IMR-90 (cell line): ENCODE data around the gene SLC30A7. TPM values are rescaled to one million over a fixed set of nuclear protein-coding genes. Genes with fewer than 3 reads are reported as not detected.

Source experiments
- ATAC-seq: fragments of 200-7000 bp; cut with Tn5 transposase; 2 replicates; pipeline ENCODE4 v1.9.1; 2020; ENCODE audit warnings: low read depth, mild to moderate bottlenecking, moderate library complexity
- BruUV-seq: library from RNA; stranded (reverse); fragments of 400-500 nt; replicated peaks from 2 replicates; lab custom pipeline; 2021; lab: Mats Ljungman, UMichigan
- CTCF ChIA-PET: fragments of 300-600 bp; formaldehyde crosslinking; extraction: SDS; loops from one replicate; lab custom pipeline; 2021; ENCODE audit warnings: antibody characterized with exemption; lab: Yijun Ruan, JAX
- POLR2A ChIA-PET: fragments of 300-600 bp; sonication (Branson Sonifier 250); formaldehyde crosslinking; loops from one replicate; lab custom pipeline; 2022; ENCODE audit warnings: antibody characterized with exemption; ENCODE audit not compliant: unreplicated experiment; lab: Charles Lee
- DNase-seq: peaks from one replicate; pipeline ENCODE4 v3.0.0; 2013
- H2AFZ ChIP-seq: replicated peaks from 2 replicates; pipeline ENCODE3; 2013; ENCODE audit warnings: low read length, mild to moderate bottlenecking; ENCODE audit not compliant: poor library complexity
- H2AK5ac ChIP-seq: 2 replicates; pipeline ENCODE4 v1.6.1; 2013; ENCODE audit warnings: low read depth, low read length, inconsistent platforms
- H2AK9ac ChIP-seq: replicated peaks from 2 replicates; pipeline ENCODE3; 2013; ENCODE audit warnings: mild to moderate bottlenecking, low read depth, low read length, moderate library complexity; ENCODE audit not compliant: poor library complexity
- H2BK120ac ChIP-seq: 2 replicates; pipeline ENCODE4 v1.6.1; 2013; ENCODE audit warnings: low read depth, low read length, inconsistent platforms
- H2BK15ac ChIP-seq: 3 replicates; pipeline ENCODE4 v1.6.1; 2013; ENCODE audit warnings: low read depth, low read length, inconsistent platforms
- H2BK20ac ChIP-seq: 2 replicates; pipeline ENCODE4 v1.6.1; 2013; ENCODE audit warnings: low read depth, mild to moderate bottlenecking, inconsistent platforms, low read length, moderate library complexity
- H2BK5ac ChIP-seq: 2 replicates; pipeline ENCODE4 v1.6.1; 2013; ENCODE audit warnings: mild to moderate bottlenecking, low read depth, low read length, inconsistent platforms; ENCODE audit not compliant: poor library complexity, severe bottlenecking
- H3K14ac ChIP-seq: replicated peaks from 2 replicates; pipeline ENCODE4 v1.6.1; 2013; ENCODE audit warnings: low read depth, low read length, inconsistent platforms
- H3K18ac ChIP-seq: 2 replicates; pipeline ENCODE4 v1.6.1; 2013; ENCODE audit warnings: low read depth, low read length, control low read depth
- H3K23ac ChIP-seq: 2 replicates; pipeline ENCODE4 v1.6.1; 2013; ENCODE audit warnings: low read depth, low read length, inconsistent platforms
- H3K27ac ChIP-seq: 2 replicates; pipeline ENCODE4 v1.5.1; 2013; ENCODE audit warnings: mild to moderate bottlenecking, control low read depth, low read length; ENCODE audit not compliant: insufficient read depth
- H3K27me3 ChIP-seq: 2 replicates; pipeline ENCODE4 v1.6.1; 2013; ENCODE audit warnings: low read length; ENCODE audit not compliant: control insufficient read depth, insufficient read depth
- H3K36me3 ChIP-seq: 2 replicates; pipeline ENCODE4 v1.6.1; 2013; ENCODE audit warnings: low read length, mixed read lengths; ENCODE audit not compliant: control insufficient read depth, insufficient read depth
- H3K4ac ChIP-seq: 2 replicates; pipeline ENCODE4 v1.6.1; 2013; ENCODE audit warnings: low read depth, low read length, inconsistent platforms
- H3K4me1 ChIP-seq: 2 replicates; pipeline ENCODE4 v1.6.1; 2013; ENCODE audit warnings: low read length, mixed read lengths; ENCODE audit not compliant: control insufficient read depth, insufficient read depth
- H3K4me2 ChIP-seq: 2 replicates; pipeline ENCODE4 v1.6.1; 2013; ENCODE audit warnings: low read depth, mild to moderate bottlenecking, control low read depth, low read length, moderate library complexity
- H3K4me3 ChIP-seq: 2 replicates; pipeline ENCODE4 v1.5.1; 2013; ENCODE audit warnings: low read depth, mild to moderate bottlenecking, control low read depth, low read length, moderate library complexity; ENCODE audit not compliant: insufficient read depth
- H3K56ac ChIP-seq: 2 replicates; pipeline ENCODE4 v1.6.1; 2013; ENCODE audit warnings: low read length, inconsistent platforms; ENCODE audit not compliant: insufficient read depth; ENCODE audit errors: extremely low read depth
- H3K79me1 ChIP-seq, 2 experiments: 2 replicates each; pipeline ENCODE4 v1.6.1; 2013; ENCODE audit warnings: low read length in 2 of 2, inconsistent platforms in 1 of 2, low read depth in 1 of 2
- H3K9ac ChIP-seq: 2 replicates; pipeline ENCODE4 v1.6.1; 2013; ENCODE audit warnings: low read depth, low read length, control low read depth
- H3K9me1 ChIP-seq: 2 replicates; pipeline ENCODE4 v1.6.1; 2013; ENCODE audit warnings: low read length, inconsistent platforms; ENCODE audit not compliant: insufficient read depth
- H3K9me3 ChIP-seq: 2 replicates; pipeline ENCODE4 v1.6.1; 2013; ENCODE audit warnings: low read length; ENCODE audit not compliant: control insufficient read depth, insufficient read depth
- H4K20me1 ChIP-seq: 2 replicates; pipeline ENCODE4 v1.6.1; 2013; ENCODE audit warnings: low read length, inconsistent platforms; ENCODE audit not compliant: insufficient read depth
- H4K5ac ChIP-seq: 2 replicates; pipeline ENCODE4 v1.6.1; 2013; ENCODE audit warnings: mild to moderate bottlenecking, low read depth, low read length, control low read depth
- H4K8ac ChIP-seq, 2 experiments: 2 replicates each; pipeline ENCODE4 v1.6.1; 2013; ENCODE audit warnings: low read depth in 2 of 2, low read length in 2 of 2, control low read depth in 1 of 2, inconsistent platforms in 1 of 2
- H4K91ac ChIP-seq: 2 replicates; pipeline ENCODE4 v1.6.1; 2013; ENCODE audit warnings: low read depth, low read length, inconsistent platforms; ENCODE audit not compliant: insufficient read depth
- CEBPB ChIP-seq: IDR thresholded peaks from 2 replicates; pipeline ENCODE4 v1.6.1; 2012; ENCODE audit warnings: low read depth, low read length, improper control_type of control experiment
- CHD1 ChIP-seq: IDR thresholded peaks from 2 replicates; pipeline ENCODE4 v1.6.1; 2012; ENCODE audit warnings: low read depth, low read length, improper control_type of control experiment
- FOS ChIP-seq: fragments of 150-350 bp; IDR thresholded peaks from 2 replicates; pipeline ENCODE4 v1.6.1; 2016; ENCODE audit warnings: low read depth, low read length
- MAZ ChIP-seq: IDR thresholded peaks from 2 replicates; pipeline ENCODE4 v1.6.1; 2012; ENCODE audit warnings: low read depth, mild to moderate bottlenecking, low read length, improper control_type of control experiment, moderate library complexity, borderline replicate concordance
- NFE2L2 ChIP-seq: fragments of 150-350 bp; IDR thresholded peaks from 2 replicates; pipeline ENCODE4 v1.6.1; 2016; ENCODE audit warnings: low read depth, mild to moderate bottlenecking, low read length
- POLR2A ChIP-seq: IDR thresholded peaks from 2 replicates; pipeline ENCODE4 v1.6.1; 2012; ENCODE audit warnings: mild to moderate bottlenecking, low read depth, low read length
- RCOR1 ChIP-seq: IDR thresholded peaks from 2 replicates; pipeline ENCODE4 v1.6.1; 2012; ENCODE audit warnings: mild to moderate bottlenecking, low read length, improper control_type of control experiment; ENCODE audit not compliant: insufficient replicate concordance
- RFX5 ChIP-seq: IDR thresholded peaks from 2 replicates; pipeline ENCODE4 v1.8.0; 2012; ENCODE audit warnings: low read depth, mild to moderate bottlenecking, low read length, moderate library complexity
- SMC3 ChIP-seq: fragments of 150-350 bp; IDR thresholded peaks from 2 replicates; pipeline ENCODE4 v1.6.1; 2016; ENCODE audit warnings: low read depth, mild to moderate bottlenecking, antibody characterized with exemption, low read length, moderate library complexity
- WGBS, 2 experiments: methylation state at CpG; one replicate each; pipeline versions ENCODE4 v1.1.5 to v1.1.7; 2013; ENCODE audit warnings: missing lambda C conversion rate in 2 of 2; ENCODE audit not compliant: insufficient read length in 1 of 2; ENCODE audit errors: extremely low coverage in 2 of 2; 5-methylcytosine and 5-hydroxymethylcytosine counted together
- dilution Hi-C: fragments of 300-500 bp; cut with HindIII; formaldehyde crosslinking; loops from one replicate; pipeline ENCODE4 v1.14.3; 2018; ENCODE audit warnings: low sequenced_read_pairs; ENCODE audit not compliant: unreplicated experiment
- in situ Hi-C: fragments of 300-500 bp; cut with MboI; formaldehyde crosslinking; loops from 3 replicates; pipeline ENCODE4 v1.14.3; 2019; ENCODE audit warnings: low sequenced_read_pairs, inconsistent platforms, mixed read lengths
- intact Hi-C: fragments of 100-400 bp; cut with micrococcal nuclease; formaldehyde crosslinking; loops from 2 replicates; pipeline ENCODE4 v1.10.0; 2022
- polyA plus RNA-seq, 3 experiments: library from polyadenylated mRNA; depleted of rRNA; stranded (reverse); fragments of >200 nt; gene quantifications; 2 replicates each; pipeline ENCODE4 v1.2.3, GENCODE V29; 2012; ENCODE audit warnings: low replicate concordance in 1 of 3
- total RNA-seq: library from RNA; depleted of rRNA; stranded (reverse); fragments of >200 nt; gene quantifications from 2 replicates; pipeline ENCODE4 v1.2.3, GENCODE V29; 2012
- TF ChIP-seq, protein P1 (sequence below): conservative IDR thresholded peaks from 2 replicates; pipeline ENCODE4 v1.5.1; 2012; ENCODE audit warnings: mild to moderate bottlenecking, low read depth, low read length, improper control_type of control experiment
- TF ChIP-seq, protein P2 (sequence below): fragments of 150-350 bp; IDR thresholded peaks from 2 replicates; pipeline ENCODE4 v1.6.1; 2016; ENCODE audit warnings: low read depth, mild to moderate bottlenecking, low read length, moderate library complexity, borderline replicate concordance

Gene SLC30A7
- total and polyA plus RNA-seq, 2 of the 4 experiments (the other 2 are of a cell fraction): 8.4 to 60.2 TPM

DNA sequence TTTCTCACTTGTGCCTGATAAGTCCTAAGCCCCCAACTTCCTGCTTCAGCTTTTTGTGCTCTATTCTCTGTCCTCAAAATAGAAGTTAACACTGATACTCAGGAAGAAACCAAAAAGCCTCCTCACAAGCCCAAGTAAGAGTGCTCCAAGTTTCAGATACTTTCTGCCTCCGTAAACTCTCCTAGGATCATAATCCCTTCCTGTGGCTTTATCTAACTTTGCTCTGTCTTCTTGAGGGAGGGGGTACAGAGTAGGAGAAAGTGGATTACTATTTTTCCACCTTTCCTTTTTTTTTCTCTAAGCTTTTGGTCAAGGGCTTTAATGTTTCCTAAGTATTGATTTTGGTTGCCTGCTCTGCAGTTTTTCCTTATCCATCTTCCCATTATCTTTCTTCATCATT lies 75.1 kb downstream of the SLC30A7 start:
- no peak overlapping the region for H3K18ac ChIP-seq
- no peak overlapping the region for H2AK5ac ChIP-seq
- DNase-seq: no peak
- dilution Hi-C loops (no loop called here), in situ Hi-C loops (no loop called here), intact Hi-C loops (no loop called here)
- H3K9me3 ChIP-seq: no peaks in the 10 kb centered on the region
- H3K14ac ChIP-seq: no peak overlapping the region
- H4K91ac ChIP-seq: no peak overlapping the region
- no peak for TF ChIP-seq RCOR1
- TF ChIP-seq MAZ: no peak
- TF ChIP-seq, protein P1, sequence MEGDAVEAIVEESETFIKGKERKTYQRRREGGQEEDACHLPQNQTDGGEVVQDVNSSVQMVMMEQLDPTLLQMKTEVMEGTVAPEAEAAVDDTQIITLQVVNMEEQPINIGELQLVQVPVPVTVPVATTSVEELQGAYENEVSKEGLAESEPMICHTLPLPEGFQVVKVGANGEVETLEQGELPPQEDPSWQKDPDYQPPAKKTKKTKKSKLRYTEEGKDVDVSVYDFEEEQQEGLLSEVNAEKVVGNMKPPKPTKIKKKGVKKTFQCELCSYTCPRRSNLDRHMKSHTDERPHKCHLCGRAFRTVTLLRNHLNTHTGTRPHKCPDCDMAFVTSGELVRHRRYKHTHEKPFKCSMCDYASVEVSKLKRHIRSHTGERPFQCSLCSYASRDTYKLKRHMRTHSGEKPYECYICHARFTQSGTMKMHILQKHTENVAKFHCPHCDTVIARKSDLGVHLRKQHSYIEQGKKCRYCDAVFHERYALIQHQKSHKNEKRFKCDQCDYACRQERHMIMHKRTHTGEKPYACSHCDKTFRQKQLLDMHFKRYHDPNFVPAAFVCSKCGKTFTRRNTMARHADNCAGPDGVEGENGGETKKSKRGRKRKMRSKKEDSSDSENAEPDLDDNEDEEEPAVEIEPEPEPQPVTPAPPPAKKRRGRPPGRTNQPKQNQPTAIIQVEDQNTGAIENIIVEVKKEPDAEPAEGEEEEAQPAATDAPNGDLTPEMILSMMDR: no peak
- TF ChIP-seq NFE2L2: no peak
- no peak for TF ChIP-seq SMC3
- TF ChIP-seq FOS: no peak
- TF ChIP-seq CEBPB: no peak
- no peak for TF ChIP-seq CHD1
- TF ChIP-seq, protein P2, sequence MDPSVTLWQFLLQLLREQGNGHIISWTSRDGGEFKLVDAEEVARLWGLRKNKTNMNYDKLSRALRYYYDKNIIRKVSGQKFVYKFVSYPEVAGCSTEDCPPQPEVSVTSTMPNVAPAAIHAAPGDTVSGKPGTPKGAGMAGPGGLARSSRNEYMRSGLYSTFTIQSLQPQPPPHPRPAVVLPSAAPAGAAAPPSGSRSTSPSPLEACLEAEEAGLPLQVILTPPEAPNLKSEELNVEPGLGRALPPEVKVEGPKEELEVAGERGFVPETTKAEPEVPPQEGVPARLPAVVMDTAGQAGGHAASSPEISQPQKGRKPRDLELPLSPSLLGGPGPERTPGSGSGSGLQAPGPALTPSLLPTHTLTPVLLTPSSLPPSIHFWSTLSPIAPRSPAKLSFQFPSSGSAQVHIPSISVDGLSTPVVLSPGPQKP: no peak
- no peak for TF ChIP-seq RFX5
- no peak for TF ChIP-seq POLR2A
- no peaks in the 10 kb centered on the region for H3K4me1 ChIP-seq
- H3K27me3 ChIP-seq: no peaks in the 10 kb centered on the region
- H2BK20ac ChIP-seq: no peak overlapping the region
- H3K4ac ChIP-seq: no peak overlapping the region
- no peak overlapping the region for H4K8ac ChIP-seq
- H2BK5ac ChIP-seq: no peak overlapping the region
- BruUV-seq: no TSS peak
- WGBS, 2 experiments: no CpG with 5 or more reads among the region's 1 CpG
- no peak overlapping the region for H4K5ac ChIP-seq
- no peak overlapping the region for H2AFZ ChIP-seq
- no peak overlapping the region for H3K4me3 ChIP-seq
- H2BK120ac ChIP-seq: no peak overlapping the region
- POLR2A ChIA-PET: no interaction called here
- H4K20me1 ChIP-seq: no peaks in the 10 kb centered on the region
- ATAC-seq: no peak
- peaks cover under 1 to 6% of the 10 kb centered on the region in 2 experiments; a peak in 1 of 4 replicates for H3K79me1 ChIP-seq
- H2AK9ac ChIP-seq: no peak overlapping the region
- H3K23ac ChIP-seq: no peak overlapping the region
- H3K36me3 ChIP-seq: peaks cover 13% of the 10 kb centered on the region
- no peak overlapping the region for H3K4me2 ChIP-seq
- no peak overlapping the region for H3K56ac ChIP-seq
- CTCF ChIA-PET: no interaction called here
- H3K9ac ChIP-seq: no peak overlapping the region
- no peak overlapping the region for H2BK15ac ChIP-seq
- no peak overlapping the region for H3K27ac ChIP-seq
- no peaks in the 10 kb centered on the region for H3K9me1 ChIP-seq
